ENCODE data around the gene DSG3.

Gene DSG3

DNA sequence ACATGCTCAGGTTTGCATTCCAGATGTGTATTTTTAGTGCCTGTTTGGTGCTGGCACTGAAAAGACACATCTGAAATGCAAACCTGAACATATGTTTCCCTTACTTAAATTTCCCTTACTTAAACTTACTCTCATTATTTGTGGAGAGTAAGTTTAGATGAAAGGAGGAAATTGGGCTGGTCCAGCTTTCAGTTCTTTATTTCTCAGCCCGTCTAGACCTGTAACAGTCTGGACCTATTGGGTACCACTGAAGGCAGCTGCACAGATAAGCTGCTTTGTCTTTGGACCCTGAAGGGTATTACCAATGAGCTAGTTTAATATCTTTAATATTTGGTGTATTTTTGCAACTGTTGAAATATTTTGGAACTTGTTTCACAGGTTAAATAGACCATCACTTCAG is 17.0 kb upstream of the DSG3 start:
- DNase-seq, result no peak

DNA sequence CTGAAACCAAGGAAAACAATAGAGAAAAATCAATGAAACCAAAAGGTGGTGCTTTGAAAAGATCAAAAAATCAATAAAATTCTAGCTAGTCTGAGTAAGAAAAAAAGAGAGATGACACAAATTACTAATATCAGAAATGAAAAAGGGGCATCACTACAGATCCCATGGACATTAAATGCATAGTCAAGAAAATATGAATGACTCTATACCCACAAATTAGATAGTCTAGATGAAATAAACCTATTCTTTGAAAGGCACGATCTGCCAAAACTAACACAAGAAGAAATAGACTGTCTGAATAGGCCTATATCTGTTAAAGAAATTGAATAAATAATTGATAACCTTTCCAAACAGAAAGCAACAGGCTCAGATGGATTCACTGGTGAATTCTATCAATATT is 15.2 kb upstream of the DSG3 start:
- no peak for DNase-seq

DNA sequence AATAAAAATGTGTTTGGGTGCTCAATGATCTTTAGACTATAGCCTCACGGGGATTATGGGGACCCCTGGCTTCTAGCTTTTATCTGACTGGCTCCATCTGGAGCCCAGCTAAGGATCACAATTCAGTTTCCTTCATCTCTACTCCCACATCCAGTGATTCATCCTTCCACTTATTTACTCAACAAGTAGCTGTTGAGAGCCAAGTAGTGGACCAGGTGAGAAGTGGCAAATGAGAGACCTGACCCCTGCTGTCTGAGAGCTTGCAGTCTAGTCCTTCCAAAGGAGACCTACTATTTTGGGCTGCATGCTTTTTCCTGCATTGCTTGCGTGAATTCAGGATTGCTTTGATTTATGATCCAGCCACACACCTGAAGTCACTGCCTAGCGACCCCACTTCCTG is 10.7 kb upstream of the DSG3 start:
- DNase-seq, result no peak

DNA sequence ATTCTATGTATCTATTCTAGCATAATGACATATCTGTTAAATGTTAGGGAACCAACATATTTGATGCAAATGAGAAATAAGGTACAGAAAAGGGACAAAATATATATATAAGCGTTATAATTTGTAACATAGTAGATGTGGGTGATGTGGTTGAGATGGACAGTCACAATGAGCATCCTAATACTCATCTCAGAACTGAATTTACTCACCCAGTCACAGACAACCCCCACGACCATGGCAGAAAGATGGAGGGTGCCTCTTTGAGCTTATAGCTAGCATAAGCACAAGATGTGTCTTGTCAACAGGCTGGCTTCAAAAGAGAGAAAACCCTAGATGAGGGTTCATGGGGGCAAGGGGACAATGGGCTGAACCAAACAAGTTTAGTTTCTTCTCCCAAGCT is 9.1 kb upstream of the DSG3 start:
- no peak for DNase-seq

DNA sequence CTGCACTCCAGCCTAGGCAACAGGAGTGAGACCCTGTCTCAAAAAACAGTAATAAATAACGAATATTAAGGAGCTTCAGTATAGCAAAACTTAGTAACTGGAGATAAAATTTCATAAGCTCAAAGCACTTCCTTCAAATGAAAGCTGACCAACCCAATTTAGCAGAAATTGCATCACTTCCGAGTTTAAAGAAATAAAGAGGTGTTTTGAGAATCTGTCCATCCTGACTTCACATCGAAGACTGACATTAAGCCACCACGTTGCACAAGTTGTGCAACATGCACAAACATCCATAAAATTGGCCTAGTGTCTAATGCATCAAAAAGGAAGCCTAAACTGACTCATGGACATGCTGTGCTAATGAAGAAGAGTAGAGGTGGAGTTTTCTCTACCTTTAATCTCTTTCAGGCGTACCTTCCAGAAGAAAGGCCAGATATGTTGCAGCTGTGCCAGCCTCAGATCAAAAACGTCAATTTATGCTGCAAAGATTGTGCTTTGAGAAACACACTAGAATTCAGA is 7.7 kb upstream of the DSG3 start:
- DNase-seq, result no peak

DNA sequence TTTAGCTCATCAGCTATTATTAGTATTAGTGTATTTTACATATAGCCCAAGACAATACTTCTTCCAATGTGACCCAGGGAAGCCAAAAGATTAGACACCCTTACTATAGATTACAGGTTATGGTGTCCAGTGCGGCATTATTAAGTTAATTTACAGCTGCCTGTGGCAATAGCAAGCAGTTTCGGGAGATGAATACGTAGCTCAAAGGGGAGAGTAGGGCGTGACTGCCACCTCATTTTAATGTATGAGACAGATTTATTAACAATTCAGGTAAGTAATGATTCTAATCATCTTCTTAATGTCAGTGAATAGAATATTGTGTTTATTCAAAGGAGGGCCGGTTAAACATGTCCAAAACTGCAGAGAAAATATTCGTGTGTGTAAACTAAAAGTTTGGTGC is 6.8 kb upstream of the DSG3 start:
- no peak for DNase-seq

DNA sequence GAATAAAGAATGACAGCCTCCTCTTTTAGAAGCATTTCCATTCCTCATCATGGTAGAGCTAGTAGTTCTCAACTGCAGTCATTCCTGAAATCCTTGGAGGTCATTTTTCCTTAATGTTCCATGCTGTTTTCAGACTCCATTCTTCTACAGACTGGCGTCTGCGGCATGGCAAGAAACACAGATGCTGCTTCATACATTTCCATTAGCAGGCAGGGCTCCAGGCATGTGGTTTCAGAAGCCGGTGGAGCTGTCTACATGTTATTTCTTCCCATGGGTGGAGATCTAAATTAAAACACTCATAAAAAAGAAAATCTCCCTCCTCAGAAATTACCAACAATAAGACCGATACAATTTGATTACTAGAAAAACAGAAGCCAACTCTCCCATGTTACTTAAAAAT is 6.0 kb upstream of the DSG3 start:
- no peak for DNase-seq

DNA sequence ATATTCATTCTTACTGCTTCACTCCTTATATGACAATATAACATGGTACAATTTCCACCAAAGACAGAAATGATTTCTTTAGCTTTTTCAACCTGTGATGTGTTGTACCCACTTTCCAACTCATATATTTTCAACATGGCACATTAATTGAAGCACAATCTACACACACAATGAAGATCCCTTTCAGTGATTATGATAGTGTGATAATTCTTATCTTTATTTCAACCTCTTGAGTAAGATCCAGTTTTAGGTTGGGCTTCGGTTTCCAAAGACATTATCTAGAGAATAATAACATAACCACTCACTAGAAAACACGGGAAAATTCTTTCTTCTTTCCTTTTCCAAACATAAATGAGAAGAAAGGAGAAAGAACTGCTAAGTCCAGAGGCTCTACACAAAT is 3.4 kb upstream of the DSG3 start:
- DNase-seq, result no peak

DNA sequence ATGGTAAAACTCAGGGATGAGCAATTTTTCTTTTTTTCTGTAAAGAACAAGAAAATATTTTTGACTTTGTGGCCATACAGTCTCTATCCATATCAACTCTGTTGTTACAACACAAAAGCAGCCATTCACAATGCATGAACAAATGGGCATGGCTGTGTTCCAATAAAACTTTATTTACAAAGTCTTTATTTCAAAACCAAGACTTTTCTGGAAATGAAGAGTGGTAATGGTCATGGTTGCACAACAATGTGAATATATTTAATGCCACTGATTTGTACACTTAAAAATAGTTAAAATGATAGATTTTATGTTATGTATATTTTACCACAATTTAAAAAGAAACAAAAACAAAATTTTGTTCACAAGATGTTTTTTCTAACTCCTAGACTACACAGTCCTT is 1.6 kb upstream of the DSG3 start:
- no peak for DNase-seq

DNA sequence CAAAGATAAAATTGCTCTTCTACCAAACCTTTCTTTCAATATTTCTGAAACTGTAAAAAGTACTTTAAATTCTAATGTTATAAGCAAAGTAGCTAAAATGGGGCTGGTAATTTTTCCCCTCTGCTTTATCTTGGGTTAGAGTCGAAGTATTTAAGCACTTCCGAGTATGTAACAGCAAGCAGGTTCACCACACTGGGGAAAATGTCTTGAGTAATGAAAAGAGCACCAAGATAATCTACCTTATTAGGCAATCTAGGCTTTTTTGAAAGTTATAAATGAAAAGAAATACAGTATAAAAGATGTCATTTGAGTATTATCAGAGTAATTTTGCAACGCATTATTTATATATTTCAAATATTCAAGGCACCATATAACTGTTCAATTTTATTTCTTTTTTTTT is 687 bp upstream of the DSG3 start:
- no peak for DNase-seq

DNA sequence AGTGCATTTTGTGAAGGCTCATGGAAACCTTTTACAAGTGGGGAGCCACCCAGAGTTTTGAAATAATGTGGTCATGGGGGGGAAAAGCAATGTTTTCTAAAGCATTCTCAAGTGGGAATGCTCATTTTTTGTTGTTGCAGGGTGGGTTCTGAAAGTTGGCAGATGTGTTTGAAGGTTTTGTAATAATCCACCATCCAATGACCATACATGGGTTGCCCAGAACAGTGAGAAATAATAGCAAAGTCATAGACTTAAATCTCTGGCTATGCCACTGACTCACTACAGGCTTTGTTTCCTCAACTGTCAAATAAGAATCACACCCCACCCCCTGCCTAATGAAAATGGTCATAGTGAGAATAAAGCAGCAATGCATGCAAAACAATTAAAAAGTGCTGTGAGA is 2.9 kb downstream of the DSG3 start:
- no peak for DNase-seq

DNA sequence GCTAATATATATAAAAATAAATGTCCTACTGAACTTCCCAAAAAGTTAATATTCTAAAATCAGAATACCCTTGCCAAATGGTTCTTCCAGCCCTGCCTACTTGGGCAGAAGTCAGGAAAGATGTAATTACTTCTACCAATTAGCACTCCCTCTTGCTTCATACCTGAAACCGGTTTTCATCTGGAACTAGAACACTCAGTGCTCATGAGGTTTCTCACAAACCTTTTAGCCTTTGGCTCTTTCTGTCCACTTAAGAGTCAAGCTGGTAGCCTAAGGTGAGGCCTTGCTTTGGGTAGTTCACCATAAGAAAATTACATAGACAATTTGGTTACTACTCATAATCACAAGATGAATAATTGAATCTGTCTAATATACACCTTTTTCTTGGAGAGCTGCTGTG is 4.1 kb downstream of the DSG3 start:
- DNase-seq, result no peak

DNA sequence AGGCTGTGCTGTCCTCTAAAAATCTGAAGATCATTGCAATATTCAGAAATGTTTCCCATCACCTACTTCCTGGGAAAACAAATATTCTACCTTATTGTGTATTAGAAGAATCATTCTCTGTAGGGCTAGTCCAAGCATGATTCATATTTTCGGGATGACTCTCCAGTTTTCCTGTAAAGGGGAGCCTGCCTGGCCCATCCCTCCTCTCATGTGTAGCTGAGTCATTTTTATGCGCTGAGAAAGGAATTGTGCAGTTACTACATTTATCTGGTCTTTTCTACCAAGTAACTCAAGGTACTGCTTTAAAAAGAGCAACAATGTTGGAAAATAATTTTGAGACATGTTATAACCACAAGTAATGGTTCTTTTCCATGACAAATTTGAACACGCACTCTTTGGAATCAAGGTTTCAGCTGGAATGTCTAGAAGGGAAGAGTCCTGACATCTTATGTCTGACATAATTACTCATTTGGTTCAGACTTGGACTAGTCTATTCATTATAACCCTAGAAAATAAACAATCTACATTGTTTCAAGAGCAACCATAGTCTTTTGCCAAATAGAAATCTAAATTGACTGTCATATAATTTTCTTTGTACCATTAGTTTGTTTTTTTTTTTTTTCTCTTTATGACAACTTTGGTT is 6.6 kb downstream of the DSG3 start:
- no peak for DNase-seq

DNA sequence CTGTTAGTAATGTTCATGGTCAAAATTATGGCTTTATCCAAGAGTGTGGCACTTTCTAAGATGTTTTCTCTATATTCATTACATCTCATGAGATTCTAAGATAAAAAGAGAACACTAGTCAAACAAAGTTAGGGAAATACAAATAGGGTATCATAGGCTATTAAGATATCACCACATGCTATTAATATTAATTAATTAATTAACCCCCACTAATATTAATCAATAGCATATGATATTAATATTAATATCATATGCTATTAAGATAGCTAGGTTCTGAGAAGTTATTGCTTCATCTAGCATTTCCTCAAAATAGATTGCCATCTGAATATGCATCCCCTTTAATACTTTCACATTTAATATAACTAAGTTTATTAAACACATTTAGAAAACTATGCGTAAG is 22.1 kb downstream of the DSG3 start:
- DNase-seq, result no peak

DNA sequence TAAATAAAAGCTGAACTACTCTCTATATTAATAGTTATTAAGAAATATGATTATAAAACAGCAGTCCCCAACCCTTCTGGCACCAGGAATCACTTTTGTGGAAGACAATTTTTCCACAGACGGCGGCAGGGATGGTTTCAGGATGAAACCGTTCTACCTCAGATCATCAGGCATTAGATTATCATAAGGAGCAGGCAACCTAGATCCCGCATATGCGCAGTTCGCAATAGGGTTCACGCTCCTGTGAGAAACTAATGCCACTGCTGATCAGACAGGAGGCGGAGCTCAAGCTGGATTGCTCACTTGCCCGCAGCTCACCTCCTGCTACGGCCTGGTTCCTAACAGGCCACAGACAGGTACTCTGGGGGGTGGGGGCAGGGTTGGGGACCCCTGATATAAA is 31.1 kb downstream of the DSG3 start:
- DNase-seq, result no peak

DNA sequence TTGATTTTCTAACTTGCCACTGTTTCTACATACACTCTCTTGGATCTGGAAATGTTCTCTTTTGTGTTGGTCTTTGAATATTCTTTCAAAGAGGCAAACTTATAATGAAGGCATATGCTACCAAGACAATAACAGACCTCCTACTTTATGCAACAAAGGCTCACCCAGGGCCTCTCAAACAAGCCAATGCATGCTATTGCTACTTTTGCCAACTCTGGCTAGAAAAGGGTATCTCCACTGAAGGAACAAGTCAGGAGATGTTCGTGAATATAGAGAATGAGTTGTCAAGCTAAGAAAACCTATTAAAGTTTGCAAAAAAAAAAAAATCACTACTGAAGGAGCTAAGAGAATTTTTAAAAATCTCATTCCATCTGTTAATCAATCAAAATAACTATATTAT is 34.5 kb downstream of the DSG3 start:
- no peak for DNase-seq

DNA sequence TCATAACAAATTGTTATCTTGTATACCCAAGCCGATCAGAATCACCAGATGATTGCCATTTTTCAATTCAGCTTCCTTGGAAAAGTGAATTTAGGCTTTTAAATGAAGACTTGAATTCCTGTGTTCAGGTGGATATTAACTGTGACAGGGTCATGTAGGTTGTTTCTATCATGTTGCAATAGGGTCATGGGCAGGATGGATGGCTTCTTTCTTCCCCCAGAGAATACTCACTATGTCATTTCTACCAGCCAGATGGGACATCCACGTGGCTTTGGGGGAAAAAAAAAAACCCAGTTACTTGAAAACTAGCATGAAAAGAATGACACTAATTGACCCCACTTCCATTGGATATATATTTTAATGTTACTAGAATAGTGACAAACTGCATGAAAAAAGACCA is 35.9 kb downstream of the DSG3 start:
- no peak for DNase-seq

DNA sequence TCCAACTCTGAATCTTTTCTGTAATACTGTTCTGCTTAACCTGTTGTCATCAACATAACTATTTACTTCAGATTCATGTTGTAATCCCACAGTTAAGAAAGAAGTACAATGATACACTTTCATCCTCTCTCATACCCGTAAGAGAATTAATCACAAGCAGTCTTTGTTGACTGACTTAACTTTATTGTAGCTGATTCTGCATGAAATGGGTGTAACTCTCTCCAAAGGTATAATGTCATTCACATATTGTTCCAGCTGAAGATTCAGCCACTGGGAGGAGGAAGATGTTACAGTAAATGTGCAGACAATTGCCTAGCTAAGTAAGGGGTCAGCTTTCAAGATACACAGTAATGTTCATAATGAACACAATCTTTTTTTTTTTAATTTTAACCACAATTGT is 36.9 kb downstream of the DSG3 start:
- DNase-seq, result no peak

DNA sequence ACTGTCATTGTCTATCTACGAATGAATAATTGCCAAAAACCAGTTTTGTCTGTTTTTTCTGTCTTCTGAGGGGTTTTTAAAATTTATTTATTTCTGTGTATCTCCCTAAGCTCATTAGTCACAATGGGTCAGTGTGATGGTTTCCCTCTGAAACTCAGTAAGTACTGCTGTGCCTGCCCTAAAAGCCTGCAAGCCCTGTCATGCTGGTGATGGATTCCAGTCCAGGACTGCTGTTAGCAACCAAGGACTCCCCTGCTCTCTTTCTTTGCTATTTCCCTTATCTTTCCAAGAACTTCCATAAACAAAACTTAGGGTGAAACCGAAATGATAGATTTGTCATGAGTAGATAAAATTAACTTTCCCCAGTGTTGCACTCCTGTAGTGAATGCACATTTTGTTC is 38.6 kb downstream of the DSG3 start:
- DNase-seq, result no peak

DNA sequence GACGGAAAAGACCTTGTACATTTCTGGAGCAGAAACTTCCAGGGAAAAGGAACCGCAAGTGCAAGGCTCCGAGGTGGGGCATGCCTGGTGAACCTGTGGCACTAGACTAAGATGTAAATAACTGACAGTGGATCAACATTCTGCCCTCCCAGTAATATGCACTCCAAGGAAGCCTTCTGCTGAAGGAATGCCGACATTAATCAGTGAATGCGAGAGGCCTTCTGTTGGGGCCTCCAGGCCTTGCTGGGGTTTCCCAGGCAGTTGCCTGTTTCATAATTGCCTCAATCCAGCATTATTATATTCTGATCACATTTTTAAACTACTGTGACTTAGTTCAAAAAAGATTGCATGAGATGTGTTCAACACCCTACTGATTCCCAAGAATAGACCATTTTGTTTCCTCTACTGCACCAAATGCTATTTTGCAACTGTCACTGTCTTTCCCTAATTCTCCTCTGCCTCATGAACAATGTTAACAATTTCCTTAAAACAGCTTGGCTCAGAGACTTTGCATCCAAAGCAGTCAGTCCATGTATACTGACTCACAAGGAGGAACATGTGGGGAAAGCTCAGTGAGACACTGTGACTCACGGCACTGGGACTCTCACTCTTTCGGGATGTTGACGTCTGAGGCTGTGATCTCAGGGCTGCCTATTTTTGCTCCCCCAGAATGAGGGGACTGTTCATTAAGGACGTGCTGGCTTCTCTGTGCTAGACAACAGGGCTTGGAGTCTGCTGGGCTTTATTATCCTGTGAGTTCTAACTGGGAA is 39.9 kb downstream of the DSG3 start:
- DNase-seq, result no peak

DNA sequence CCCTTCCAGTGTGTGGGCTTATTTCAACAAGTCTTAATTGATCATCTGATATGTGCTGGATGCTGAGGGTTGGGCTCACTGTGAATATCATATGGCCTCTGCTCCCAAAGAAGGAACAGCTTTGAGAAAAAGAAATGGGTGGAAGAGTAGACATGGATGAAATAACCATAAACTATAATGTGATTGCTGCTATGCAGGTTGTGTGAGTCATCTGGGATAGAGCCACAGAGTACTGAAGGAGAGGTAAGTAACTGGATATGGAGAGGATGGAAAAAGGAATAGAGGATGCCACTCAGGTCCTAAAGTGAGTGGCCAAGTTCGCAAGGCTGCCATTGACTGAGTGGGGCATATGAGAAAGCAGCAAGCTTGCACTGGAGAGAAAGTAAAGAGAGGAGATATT is 41.8 kb downstream of the DSG3 start:
- DNase-seq, result no peak

DNA sequence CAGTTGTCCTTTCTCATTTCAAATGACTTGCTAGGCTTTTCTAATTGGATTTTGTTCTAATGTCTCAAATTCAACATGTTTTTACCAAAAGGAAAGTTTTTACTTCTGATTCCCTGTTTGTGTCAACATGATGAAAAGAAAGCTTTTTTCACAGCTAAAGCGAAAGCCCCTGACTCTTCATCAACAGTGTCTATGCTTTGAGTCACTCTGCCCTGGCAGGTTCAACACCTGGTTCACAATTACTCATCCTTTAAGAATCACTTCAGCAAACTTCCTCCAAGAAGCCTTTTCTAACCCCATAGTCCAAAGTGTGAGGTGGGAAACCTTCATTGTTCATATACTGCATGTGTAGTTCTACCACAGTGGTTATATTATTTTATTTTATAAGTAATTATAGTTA is 42.8 kb downstream of the DSG3 start:
- no peak for DNase-seq

DNA sequence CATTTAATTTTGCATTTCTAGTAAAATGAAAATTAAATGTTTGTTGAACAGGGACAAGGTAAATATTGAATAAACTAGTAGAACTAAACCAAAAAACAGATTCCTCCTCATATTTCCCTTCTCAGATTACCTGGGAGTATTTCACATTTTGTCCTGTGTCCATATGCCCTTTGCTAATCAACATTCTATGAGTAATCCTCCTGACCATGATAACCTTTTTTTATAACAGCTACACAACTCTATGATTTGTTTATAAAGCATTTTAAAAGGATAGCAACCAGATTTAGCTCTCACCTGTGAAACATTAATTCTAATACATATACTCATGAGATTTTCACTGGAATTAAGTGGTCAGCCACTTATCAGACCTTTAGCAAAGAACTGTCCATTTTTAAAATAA is 43.3 kb downstream of the DSG3 start:
- no peak for DNase-seq

DNA sequence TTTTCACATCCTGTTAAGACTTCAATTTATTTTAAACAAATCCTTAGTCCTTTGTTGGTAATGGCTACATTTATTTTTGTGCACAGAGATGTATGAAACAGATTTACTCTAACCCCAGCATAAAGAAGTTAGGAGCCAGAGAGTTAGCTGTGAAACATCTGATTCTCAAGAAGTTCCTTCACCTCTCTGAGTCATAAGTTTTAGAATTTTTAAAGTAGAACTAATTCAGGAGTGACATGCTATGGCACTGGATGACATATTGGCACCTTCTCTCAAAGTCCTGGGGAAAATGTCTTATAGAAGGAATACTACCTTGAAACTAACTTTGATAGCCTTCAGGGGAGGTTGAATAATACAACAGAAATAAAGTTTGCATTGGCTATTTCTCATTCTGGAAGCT is 44.0 kb downstream of the DSG3 start:
- no peak for DNase-seq

DNA sequence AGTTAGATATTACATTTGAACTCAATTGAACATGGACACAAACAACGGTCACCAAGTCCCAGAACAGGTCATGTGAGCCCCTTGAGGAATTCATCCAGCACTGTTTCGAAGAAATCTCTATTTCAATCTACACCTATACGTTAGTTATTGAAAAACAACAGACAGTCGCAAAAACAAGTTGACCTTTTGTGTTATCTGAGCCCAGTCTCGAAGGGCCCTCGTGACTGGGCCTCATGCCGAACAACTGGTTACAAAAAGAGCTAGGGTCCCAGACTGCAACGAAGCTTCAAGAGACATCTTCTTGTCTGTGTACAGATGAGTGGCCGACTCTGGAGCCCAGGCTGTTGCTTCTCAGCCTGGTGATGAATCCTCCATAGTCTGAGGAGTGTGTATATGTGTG is 45.1 kb downstream of the DSG3 start:
- no peak for DNase-seq
